ENCODE data around the gene KCNQ5.

KCNQ5 gene

DNA sequence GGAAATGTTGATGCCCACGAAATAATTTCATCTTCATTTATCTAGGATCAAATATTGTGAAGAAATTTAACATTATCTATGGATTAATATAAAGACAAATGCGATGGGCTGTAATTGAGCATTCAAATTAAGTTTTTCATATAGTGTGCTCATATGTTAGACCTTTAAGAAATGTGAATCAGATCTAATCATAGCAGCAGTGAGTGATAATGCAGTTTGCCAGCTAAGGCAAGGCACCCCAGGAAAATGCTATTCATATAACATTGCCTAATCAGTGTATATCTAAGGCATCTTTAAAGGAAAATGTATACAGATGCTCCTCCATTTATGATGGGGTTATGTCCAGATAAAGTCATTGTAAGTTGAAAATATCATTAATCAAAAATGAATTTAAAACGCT is 135.2 kb downstream of the KCNQ5 start:
- H3K27me3 ChIP-seq (ENCODE audit: insufficient read depth, low read length) = no peaks in the 10 kb centered on the region
- no peak overlapping the region for H3K9ac ChIP-seq (ENCODE audit: low read length)
- H3K4me1 ChIP-seq (ENCODE audit: insufficient read depth, low read length, severe bottlenecking) = no peaks in the 10 kb centered on the region
- no peak overlapping the region for H3K4me3 ChIP-seq (ENCODE audit: low read depth, low read length, poor library complexity, severe bottlenecking)
- peaks cover 5% of the 10 kb centered on the region; the same call in 1 of the 2 replicates for H3K36me3 ChIP-seq (ENCODE audit: insufficient read depth, low read length)
- no peak overlapping the region for H2AFZ ChIP-seq (ENCODE audit: low read length)
- no peaks in the 10 kb centered on the region; the same call in 1 of the 2 replicates for H3F3A ChIP-seq (ENCODE audit: insufficient read depth, low read length)
- peaks cover 57% of the 10 kb centered on the region for H3K79me2 ChIP-seq (ENCODE audit: insufficient read depth, low read length)
- no peak overlapping the region for H3K27ac ChIP-seq (ENCODE audit: low read depth, low read length, poor library complexity, severe bottlenecking)
- peaks cover 11% of the 10 kb centered on the region for H3K9me3 ChIP-seq (ENCODE audit: low read length)
- H4K20me1 ChIP-seq (ENCODE audit: insufficient read depth, low read length) = no peaks in the 10 kb centered on the region
- no peak overlapping the region for H3K4me2 ChIP-seq (ENCODE audit: low read length)
- no peaks in the 10 kb centered on the region for H3K9me2 ChIP-seq (ENCODE audit: low read depth, low read length)
- TF ChIP-seq, protein P1, sequence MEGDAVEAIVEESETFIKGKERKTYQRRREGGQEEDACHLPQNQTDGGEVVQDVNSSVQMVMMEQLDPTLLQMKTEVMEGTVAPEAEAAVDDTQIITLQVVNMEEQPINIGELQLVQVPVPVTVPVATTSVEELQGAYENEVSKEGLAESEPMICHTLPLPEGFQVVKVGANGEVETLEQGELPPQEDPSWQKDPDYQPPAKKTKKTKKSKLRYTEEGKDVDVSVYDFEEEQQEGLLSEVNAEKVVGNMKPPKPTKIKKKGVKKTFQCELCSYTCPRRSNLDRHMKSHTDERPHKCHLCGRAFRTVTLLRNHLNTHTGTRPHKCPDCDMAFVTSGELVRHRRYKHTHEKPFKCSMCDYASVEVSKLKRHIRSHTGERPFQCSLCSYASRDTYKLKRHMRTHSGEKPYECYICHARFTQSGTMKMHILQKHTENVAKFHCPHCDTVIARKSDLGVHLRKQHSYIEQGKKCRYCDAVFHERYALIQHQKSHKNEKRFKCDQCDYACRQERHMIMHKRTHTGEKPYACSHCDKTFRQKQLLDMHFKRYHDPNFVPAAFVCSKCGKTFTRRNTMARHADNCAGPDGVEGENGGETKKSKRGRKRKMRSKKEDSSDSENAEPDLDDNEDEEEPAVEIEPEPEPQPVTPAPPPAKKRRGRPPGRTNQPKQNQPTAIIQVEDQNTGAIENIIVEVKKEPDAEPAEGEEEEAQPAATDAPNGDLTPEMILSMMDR (IDR thresholded peaks at IDR 0.05; ENCODE audit: low read length) = no peak
- TF ChIP-seq EZH2 (IDR thresholded peaks at IDR 0.05; ENCODE audit: borderline replicate concordance, low read length) = no peak

DNA sequence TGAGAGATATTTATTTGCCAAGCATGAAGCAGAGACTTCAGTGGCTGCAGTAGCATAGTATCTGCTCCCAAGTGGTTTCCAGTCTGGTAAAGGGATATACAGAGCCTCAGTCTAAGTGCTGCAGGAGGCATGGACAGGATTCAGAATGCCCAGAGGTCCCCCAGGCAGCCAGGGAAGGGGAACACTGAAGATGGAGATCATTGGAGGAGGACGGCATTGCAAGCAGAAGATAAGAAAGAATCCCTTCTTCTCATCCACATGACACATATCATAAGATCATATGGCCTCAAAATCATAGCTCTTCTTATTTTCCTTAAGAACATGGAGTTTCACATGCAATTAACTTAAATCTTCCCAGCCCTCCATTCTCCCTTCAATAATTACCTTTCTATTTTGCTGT is 136.1 kb downstream of the KCNQ5 start:
- Histone ChIP-seq H3K79me2 (ENCODE audit: insufficient read depth, low read length) (peaks cover 56% of the 10 kb centered on the region), H3K27ac (ENCODE audit: low read depth, low read length, poor library complexity, severe bottlenecking) (no peak overlapping the region), H3K36me3 (ENCODE audit: insufficient read depth, low read length) (peaks cover 4% of the 10 kb centered on the region; the same call in 1 of the 2 replicates), H3K9me3 (ENCODE audit: low read length) (peaks cover 8% of the 10 kb centered on the region), H4K20me1 (ENCODE audit: insufficient read depth, low read length) (no peaks in the 10 kb centered on the region), H3K9me2 (ENCODE audit: low read depth, low read length) (no peaks in the 10 kb centered on the region), H2AFZ (ENCODE audit: low read length) (no peak overlapping the region), H3F3A (ENCODE audit: insufficient read depth, low read length) (no peaks in the 10 kb centered on the region; the same call in 1 of the 2 replicates), H3K4me1 (ENCODE audit: insufficient read depth, low read length, severe bottlenecking) (no peaks in the 10 kb centered on the region), H3K4me3 (ENCODE audit: low read depth, low read length, poor library complexity, severe bottlenecking) (no peak overlapping the region), H3K9ac (ENCODE audit: low read length) (no peak overlapping the region), H3K4me2 (ENCODE audit: low read length) (no peak overlapping the region), H3K27me3 (ENCODE audit: insufficient read depth, low read length) (no peaks in the 10 kb centered on the region)
- TF ChIP-seq, protein P1 (IDR thresholded peaks at IDR 0.05; ENCODE audit: low read length) = no peak
- no peak for TF ChIP-seq EZH2 (IDR thresholded peaks at IDR 0.05; ENCODE audit: borderline replicate concordance, low read length)

DNA sequence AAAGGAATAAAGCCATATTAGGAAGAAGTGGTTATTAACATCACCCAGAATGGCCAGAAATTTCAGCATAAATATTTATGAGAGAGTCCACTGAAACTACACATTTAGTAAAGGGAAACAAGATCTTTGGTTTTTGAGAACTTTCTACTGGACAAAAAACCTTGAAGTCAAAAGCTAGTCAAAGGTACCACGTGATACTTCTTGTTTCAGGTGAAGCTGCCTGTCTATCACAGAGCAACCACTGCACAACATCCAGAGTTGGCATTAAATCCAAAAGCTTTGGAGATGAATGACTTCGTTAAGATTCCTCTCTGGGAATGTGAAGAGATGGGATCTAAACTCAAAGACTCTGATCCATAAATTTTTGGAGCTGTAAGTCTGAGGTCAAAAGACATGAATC is 137.0 kb downstream of the KCNQ5 start:
- no peak overlapping the region for H3K4me3 ChIP-seq (ENCODE audit: low read depth, low read length, poor library complexity, severe bottlenecking)
- no peak overlapping the region for H2AFZ ChIP-seq (ENCODE audit: low read length)
- H3K9me3 ChIP-seq (ENCODE audit: low read length) = peaks cover 4% of the 10 kb centered on the region
- no peak overlapping the region for H3K4me2 ChIP-seq (ENCODE audit: low read length)
- H4K20me1 ChIP-seq (ENCODE audit: insufficient read depth, low read length) = no peaks in the 10 kb centered on the region
- no peaks in the 10 kb centered on the region for H3K9me2 ChIP-seq (ENCODE audit: low read depth, low read length)
- no peaks in the 10 kb centered on the region; the same call in 1 of the 2 replicates for H3F3A ChIP-seq (ENCODE audit: insufficient read depth, low read length)
- H3K27me3 ChIP-seq (ENCODE audit: insufficient read depth, low read length) = no peaks in the 10 kb centered on the region
- H3K27ac ChIP-seq (ENCODE audit: low read depth, low read length, poor library complexity, severe bottlenecking) = no peak overlapping the region
- H3K9ac ChIP-seq (ENCODE audit: low read length) = no peak overlapping the region
- no peaks in the 10 kb centered on the region for H3K4me1 ChIP-seq (ENCODE audit: insufficient read depth, low read length, severe bottlenecking)
- TF ChIP-seq, protein P1 (IDR thresholded peaks at IDR 0.05; ENCODE audit: low read length) = no peak
- TF ChIP-seq EZH2 (IDR thresholded peaks at IDR 0.05; ENCODE audit: borderline replicate concordance, low read length) = no peak
- H3K79me2 ChIP-seq (ENCODE audit: insufficient read depth, low read length) = peaks cover 47% of the 10 kb centered on the region
- no peaks in the 10 kb centered on the region; the same call in 1 of the 2 replicates for H3K36me3 ChIP-seq (ENCODE audit: insufficient read depth, low read length)
